Measurements from ENCODE around the gene CNTLN.
"Not testable (repeated sequence)": the region's sequence is repeated elsewhere in the genome, so short reads cannot be mapped to it uniquely, and the experiment has no call there.

Gene CNTLN

DNA sequence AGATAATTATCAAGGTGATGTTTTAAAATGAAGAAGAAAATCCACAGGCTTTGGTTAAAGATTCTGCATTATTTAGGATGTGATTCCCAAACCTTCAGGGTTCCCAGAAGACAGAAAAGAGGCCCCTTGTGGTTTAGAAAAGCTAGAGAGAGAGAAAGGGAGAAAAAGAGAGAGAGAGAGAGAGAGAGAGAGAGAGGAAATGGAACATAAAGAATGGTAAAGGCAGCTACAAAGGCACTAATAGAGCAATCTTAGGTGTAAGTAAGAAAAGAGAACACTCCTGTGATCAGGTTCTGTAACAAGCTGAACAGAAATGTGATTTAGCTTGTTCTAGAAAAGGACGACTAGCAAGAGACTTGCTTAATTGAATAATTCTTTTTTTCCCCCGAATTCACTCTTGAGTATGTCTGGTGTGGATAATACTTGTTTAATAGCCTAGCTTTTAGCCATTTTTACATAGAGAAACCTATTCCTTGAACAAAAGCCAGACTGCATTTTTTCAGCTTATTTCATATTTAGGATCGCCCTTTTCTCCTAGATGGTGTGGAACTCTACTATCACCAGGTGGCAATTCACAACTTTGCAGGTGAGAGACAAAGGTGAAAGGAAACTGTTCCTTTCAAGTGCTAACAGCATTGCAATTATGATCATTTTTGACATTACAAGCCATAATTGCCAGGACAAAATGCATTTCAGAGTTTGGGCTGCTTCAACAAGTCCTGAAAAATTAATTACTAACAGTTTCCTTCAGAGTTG lies 386.4 kb downstream of the CNTLN start:
- DNase-seq: no peak

DNA sequence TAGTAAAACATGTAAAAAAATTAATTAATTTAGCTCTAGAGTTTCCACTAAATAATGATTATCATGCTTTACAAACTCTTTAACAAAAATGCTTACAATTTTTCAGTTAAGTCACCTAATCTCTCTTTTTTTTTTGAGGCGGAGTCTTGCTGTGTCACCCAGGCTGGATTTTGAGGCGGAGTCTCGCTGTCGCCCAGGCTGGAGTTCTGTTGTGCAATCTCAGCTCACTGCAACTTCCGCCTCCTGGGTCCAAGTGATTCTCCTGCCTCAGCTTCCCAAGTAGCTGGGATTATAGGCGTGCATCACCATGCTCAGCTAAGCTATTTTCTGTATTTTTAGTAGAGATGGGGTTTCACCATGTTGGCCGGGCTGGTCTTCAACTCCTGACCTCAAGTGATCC lies 391.9 kb downstream of the CNTLN start:
- DNase-seq: not testable (repeated sequence)

DNA sequence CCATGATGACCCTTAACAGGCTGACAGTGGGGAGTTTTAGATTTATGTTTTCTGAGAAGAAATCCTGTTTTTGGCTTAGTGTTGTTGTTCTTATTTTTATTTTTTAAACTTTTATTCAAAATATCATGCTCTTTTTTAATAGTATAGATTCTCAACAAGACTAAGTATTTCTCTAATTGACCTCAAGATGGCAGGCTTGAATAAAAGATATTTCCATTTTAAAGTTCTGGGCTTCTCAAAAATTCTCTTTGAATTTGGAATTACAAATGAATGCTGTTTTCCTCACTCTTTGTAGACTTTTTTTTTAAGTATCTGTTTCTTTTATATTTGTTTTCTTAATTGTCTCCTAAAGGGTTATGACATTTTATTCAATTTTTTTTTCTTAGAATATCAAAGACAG lies 394.0 kb downstream of the CNTLN start:
- DNase-seq: no peak

DNA sequence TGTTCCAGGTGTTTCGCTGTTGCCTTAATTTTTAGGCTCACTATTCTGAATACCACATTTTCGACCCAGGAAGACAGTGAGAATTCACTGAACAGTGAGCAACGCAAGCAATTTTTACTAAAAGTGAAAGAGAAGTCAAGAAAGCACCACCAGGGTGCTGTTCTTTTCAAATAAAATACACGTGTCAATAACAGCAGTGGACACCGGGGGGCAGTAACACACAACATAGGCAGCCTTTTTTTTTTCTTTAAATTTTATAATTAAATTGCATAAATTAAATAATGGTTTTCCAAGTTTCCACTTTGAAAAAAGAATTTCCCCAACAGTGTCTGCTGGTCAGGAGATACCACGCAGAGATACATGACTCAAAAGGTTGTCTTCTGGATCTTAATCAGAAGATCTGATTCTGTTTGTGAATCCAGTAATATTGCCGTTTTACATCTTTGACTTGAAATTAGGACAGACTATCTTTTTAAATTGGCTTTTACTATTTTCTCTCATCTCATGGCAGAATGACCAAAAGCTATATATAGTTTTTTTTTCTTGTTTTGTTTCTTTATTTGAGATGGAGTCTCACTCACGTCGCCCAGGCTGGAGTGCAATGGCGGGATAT lies 396.9 kb downstream of the CNTLN start:
- no peak for DNase-seq

DNA sequence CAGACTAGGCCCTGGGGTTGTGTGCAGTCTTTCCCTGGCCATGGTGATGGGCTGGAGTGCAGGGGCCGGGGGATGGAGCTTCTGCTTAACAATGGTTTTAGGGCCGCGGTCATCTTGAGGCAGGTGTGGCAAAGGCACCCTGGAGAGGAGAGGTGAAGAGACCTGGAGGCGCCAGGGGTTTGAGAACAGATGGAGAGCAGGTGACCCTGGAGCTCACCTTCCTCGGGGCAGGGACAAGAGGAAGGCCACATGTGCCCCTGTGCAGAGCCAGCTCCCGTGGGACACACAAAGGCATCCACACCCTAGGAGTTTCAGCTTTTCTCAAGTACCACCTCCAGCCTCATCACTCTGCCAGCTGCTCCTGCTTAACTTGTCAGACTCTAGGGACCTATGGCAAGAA lies 397.6 kb downstream of the CNTLN start:
- no peak for DNase-seq

DNA sequence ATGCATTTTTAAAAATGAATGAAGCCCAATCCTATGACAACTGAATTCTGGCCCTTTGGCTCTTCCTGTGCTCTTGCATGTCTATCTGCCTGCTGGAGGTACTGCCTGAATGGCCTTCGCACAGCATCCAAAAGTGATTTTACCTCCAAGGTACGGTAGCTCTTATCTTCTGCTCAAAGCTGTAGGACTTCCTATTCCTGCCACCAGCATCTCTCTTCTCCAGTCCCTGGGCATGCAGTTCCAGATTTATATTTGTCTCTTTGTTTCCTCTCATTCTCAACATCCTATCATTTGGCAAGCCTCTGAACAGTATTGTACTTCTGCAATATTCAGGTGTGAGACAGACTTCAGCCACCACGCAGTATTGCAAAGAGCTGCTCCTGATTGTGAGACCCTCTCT lies 400.3 kb downstream of the CNTLN start:
- DNase-seq: no peak

DNA sequence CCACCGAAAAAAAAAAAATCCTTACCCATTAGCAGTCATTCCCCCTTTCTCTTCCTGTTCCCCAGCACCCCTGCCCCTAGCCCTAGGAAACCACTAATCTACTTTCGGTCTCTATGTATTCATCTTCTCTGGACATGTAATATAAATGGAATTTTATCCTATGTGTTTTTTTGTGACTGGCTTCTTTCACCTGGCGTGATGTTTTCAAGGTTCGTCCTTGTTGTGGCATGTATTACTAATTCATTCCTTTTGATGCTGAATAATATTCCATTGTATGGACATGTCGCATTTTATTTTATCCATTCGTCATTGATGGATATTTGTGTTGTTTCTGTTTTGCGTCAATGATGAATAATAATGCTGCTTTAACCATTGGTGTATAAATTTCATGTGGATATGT lies 401.2 kb downstream of the CNTLN start:
- no peak for DNase-seq

DNA sequence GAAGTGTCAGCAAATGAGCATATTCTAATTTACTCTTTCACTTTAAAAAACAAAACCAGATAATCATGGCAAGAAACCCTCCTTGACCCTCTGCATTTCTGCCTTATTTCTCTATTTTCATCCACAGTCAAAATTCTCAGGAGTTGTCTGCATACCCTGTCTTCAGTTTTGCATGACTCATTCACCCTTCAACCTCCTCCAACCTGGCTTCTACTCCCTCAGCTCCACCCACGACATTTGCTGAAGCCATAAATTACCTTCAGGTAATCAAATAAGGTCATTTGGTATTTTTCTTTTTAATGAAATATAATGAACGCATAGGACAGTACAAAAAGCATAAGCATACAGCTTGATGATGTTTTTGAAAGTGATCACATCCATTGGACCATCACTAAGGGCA lies 416.2 kb downstream of the CNTLN start:
- DNase-seq: no peak

Measured in T-helper 9 cell (primary cell).